Gastrocnemius medialis (tissue), 4 donors: Measurements from ENCODE around the gene RANBP3L. TPM values are rescaled to one million over a fixed set of nuclear protein-coding genes. Genes with fewer than 3 reads are reported as not detected.
"Not testable (repeated sequence)": the region's sequence is repeated elsewhere in the genome, so short reads cannot be mapped to it uniquely, and the experiment has no call there.

Experiments used
- ATAC-seq, 2 donors: fragments of 150-250 bp; one replicate each; pipeline ENCODE4 v1.9.1; 2016
- DNase-seq, 2 donors: peaks; one replicate each; pipeline ENCODE4 v3.0.0-alpha.2; 2019
- H3K27ac ChIP-seq, 4 donors: fragments of 200-600 bp; sonication (generic); 1 replicate in 1 of 4; 2 replicates in 3 of 4; pipeline ENCODE4 v1.5.1; 2016 to 2018; ENCODE audit warnings: mild to moderate bottlenecking in 2 of 4, moderate library complexity in 1 of 4
- H3K27me3 ChIP-seq, 3 donors: fragments of 200-600 bp; sonication (generic) in 2 of 3; 1 replicate in 1 of 3; 2 replicates in 2 of 3; pipeline versions ENCODE4 v1.5.1 to v1.6.0; 2016 to 2019; ENCODE audit warnings: mild to moderate bottlenecking in 1 of 3, moderate library complexity in 1 of 3
- H3K36me3 ChIP-seq, 2 donors: fragments of 200-600 bp; sonication (generic) in 1 of 2; one replicate each; pipeline ENCODE4 v1.5.1; 2017 to 2018
- H3K4me1 ChIP-seq, 2 donors: fragments of 200-600 bp; sonication (generic) in 1 of 2; one replicate each; pipeline ENCODE4 v1.5.1; 2016 to 2017; ENCODE audit warnings: mild to moderate bottlenecking in 2 of 2
- H3K4me3 ChIP-seq, 4 donors: fragments of 200-600 bp; sonication (generic) in 3 of 4; 1 replicate in 1 of 4; 2 replicates in 3 of 4; pipeline ENCODE4 v1.5.1; 2016 to 2019; ENCODE audit warnings: mild to moderate bottlenecking in 2 of 4
- H3K9me3 ChIP-seq, 3 donors: fragments of 200-600 bp; sonication (generic) in 2 of 3; 1 replicate in 1 of 3; 2 replicates in 2 of 3; pipeline ENCODE4 v1.5.1; 2016 to 2019
- CTCF ChIP-seq, 5 experiments: fragments of 450-650 bp in 3 of 5; fragments of 200-600 bp in 2 of 5; sonication (generic) in 2 of 5; IDR thresholded peaks in 4 of 5; conservative IDR thresholded peaks in 1 of 5; 1 replicate in 4 of 5; 2 replicates in 1 of 5; pipeline ENCODE4 v1.5.1; 2016 to 2019; ENCODE audit warnings: antibody characterized with exemption in 5 of 5, mild to moderate bottlenecking in 3 of 5, moderate library complexity in 3 of 5
- POLR2A ChIP-seq, 2 donors: fragments of 450-650 bp; IDR thresholded peaks; one replicate each; pipeline ENCODE4 v1.6.1; 2017; ENCODE audit warnings: antibody characterized with exemption in 2 of 2, mild to moderate bottlenecking in 2 of 2, moderate library complexity in 2 of 2
- in situ Hi-C, 4 donors: fragments of 200-750 bp; cut with MboI; loops; one replicate each; pipeline versions ENCODE4 v1.15.0 to v1.8.0; 2017; ENCODE audit warnings: low sequenced_read_pairs in 4 of 4
- intact Hi-C: fragments of 100-400 bp; cut with DNase I; formaldehyde crosslinking; loops from one replicate; pipeline ENCODE4 v1.15.1; 2023; ENCODE audit warnings: low total_unique reads
- total RNA-seq, 4 donors: library from RNA; depleted of rRNA; stranded (reverse); fragments of >200 nt; gene quantifications; one replicate each; pipeline versions ENCODE4 v1.1.0 to v1.2.3, GENCODE V29; 2016

The RANBP3L gene
- total RNA-seq, 4 donors from 2014 or later: 0.82 to 2.5 (median 1.2) TPM

- TF ChIP-seq POLR2A (IDR thresholded peaks at IDR 0.05) (no peak), CTCF (IDR thresholded peaks at IDR 0.05 in 4 of 5, conservative IDR thresholded peaks at IDR 0.05 in 1 of 5) (no peak)
- Histone ChIP-seq H3K27me3 (no peaks in the 10 kb centered on the region), H3K9me3 (no peaks in the 10 kb centered on the region), H3K4me3 (no peak overlapping the region), H3K36me3 (peaks cover 2 to 52% of the 10 kb centered on the region in 2 donors), H3K4me1 (peaks cover 6 to 9% of the 10 kb centered on the region in 2 donors), H3K27ac (no peak overlapping the region)
- DNase-seq (no peak), ATAC-seq (no peak)
- in situ Hi-C loops: no loop called here
- intact Hi-C loops: no loop called here
Measured at GRCh38 chr5:36200513-36200912, 101.2 kb downstream of the RANBP3L start.

GRCh38 chr5:36199620-36200019 is 102.1 kb downstream of the RANBP3L start:
- Histone ChIP-seq H3K4me1 (peaks cover 6 to 9% of the 10 kb centered on the region in 2 donors), H3K27ac (no peak overlapping the region), H3K9me3 (no peaks in the 10 kb centered on the region), H3K27me3 (no peaks in the 10 kb centered on the region), H3K4me3 (no peak overlapping the region), H3K36me3 (peaks cover 2 to 54% of the 10 kb centered on the region in 2 donors)
- intact Hi-C loops: no loop called here
- DNase-seq (no peak), ATAC-seq (no peak)
- no peak for TF ChIP-seq POLR2A (IDR thresholded peaks at IDR 0.05)
- TF ChIP-seq CTCF (IDR thresholded peaks at IDR 0.05 in 4 of 5, conservative IDR thresholded peaks at IDR 0.05 in 1 of 5): no peak
- in situ Hi-C loops: no loop called here

DNA sequence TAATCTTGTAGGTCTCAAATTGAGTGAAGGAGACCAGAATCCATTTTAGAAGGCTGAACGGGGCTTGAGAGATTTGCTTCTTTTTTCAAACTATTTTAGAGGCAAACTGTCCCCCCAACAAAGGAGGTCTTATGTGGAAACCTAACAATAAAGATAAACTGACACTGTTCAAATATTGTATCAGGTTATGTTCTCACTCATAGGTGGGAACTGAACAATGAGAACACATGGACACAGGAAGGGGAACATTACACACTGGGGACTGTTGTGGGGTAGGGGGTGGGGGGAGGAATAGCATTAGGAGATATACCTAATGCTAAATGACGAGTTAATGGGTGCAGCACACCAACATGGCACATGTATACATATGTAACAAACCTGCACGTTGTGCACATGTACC is 102.9 kb downstream of the RANBP3L start:
- not testable (repeated sequence) for DNase-seq
- peaks cover 2 to 60% of the 10 kb centered on the region in 2 donors for H3K36me3 ChIP-seq

More for the DNA sequence above, 102.9 kb downstream of the RANBP3L start:
- ATAC-seq, intact Hi-C loops, H3K9me3 ChIP-seq, H3K27ac ChIP-seq, H3K4me3 ChIP-seq, H3K27me3 ChIP-seq, in situ Hi-C loops, H3K4me1 ChIP-seq: not testable (repeated sequence)

Other genes with a start within 250 kb of the RANBP3L start
- gene UGT3A2, start 235.0 kb downstream of the RANBP3L start, total RNA-seq: not detected
- gene LMBRD2, start 150.0 kb downstream of the RANBP3L start, total RNA-seq: 10 to 100 TPM; 12.2 to 29.0 (median 21.3) TPM
- gene SKP2, start 149.8 kb downstream of the RANBP3L start, total RNA-seq: 1 to 10 TPM; 2.8 to 6.7 (median 3.1) TPM
- 10 to 100 TPM; 23.6 to 34.4 (median 27.8) TPM for gene NADK2, start 60.0 kb downstream of the RANBP3L start, total RNA-seq